ENCODE measurements around the gene RAPGEF4. TPM values are rescaled to one million over a fixed set of nuclear protein-coding genes. Genes with fewer than 3 reads are reported as not detected.
A peak's percentile ranks its signal among the peaks of the same experiment; 100 is the strongest.

Gene RAPGEF4
- total and polyA plus RNA-seq, 2 of the 13 experiments (the other 11 are each of a cell fraction or from before 2014, with no cell fraction given), result 0.78 to 0.91 TPM

DNA sequence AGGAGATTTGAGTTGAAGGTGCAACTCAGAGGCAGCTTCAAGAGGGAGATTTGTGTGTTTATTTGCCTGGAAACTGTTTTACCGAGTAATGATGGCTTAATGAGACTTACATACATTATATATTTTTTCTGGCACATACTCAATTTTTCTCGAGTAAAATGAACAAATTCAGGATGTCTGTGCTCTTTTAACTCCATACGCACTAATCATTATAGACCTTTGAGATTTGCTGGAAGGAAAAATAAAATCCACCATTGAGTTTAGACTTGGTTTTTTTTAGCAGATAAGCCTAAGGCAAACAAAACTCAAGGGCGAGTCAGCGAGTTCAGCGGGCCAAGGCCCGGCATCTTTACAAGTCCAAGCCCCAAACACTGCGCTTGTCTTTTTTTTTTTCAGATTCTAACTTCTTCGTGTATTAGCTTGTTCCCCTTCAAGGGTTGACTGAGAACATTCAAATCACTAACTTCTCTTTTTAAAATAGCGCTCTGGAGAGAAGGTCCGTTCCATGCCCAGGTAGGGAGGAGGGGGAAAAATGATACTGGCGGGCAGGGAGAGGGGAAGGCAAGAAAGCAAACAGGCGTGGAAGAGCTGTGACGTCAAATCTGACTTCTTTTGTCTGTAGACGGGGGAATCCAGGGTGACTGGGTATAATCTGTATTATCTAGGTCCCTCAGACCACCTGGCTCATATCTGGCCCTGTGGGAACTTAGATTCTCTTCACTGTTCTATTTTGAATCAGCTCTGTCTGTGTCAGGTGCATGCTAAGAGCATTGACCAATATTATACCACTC is 267.3 kb downstream of the RAPGEF4 start (continued):
- TF ChIP-seq, protein P1, sequence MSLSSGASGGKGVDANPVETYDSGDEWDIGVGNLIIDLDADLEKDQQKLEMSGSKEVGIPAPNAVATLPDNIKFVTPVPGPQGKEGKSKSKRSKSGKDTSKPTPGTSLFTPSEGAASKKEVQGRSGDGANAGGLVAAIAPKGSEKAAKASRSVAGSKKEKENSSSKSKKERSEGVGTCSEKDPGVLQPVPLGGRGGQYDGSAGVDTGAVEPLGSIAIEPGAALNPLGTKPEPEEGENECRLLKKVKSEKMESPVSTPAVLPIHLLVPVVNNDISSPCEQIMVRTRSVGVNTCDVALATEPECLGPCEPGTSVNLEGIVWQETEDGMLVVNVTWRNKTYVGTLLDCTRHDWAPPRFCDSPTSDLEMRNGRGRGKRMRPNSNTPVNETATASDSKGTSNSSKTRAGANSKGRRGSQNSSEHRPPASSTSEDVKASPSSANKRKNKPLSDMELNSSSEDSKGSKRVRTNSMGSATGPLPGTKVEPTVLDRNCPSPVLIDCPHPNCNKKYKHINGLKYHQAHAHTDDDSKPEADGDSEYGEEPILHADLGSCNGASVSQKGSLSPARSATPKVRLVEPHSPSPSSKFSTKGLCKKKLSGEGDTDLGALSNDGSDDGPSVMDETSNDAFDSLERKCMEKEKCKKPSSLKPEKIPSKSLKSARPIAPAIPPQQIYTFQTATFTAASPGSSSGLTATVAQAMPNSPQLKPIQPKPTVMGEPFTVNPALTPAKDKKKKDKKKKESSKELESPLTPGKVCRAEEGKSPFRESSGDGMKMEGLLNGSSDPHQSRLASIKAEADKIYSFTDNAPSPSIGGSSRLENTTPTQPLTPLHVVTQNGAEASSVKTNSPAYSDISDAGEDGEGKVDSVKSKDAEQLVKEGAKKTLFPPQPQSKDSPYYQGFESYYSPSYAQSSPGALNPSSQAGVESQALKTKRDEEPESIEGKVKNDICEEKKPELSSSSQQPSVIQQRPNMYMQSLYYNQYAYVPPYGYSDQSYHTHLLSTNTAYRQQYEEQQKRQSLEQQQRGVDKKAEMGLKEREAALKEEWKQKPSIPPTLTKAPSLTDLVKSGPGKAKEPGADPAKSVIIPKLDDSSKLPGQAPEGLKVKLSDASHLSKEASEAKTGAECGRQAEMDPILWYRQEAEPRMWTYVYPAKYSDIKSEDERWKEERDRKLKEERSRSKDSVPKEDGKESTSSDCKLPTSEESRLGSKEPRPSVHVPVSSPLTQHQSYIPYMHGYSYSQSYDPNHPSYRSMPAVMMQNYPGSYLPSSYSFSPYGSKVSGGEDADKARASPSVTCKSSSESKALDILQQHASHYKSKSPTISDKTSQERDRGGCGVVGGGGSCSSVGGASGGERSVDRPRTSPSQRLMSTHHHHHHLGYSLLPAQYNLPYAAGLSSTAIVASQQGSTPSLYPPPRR (CRISPR knock-in tag; IDR thresholded peaks at IDR 0.05; ENCODE audit: borderline replicate concordance), result peak; percentile 50; the same call in 1 of the 2 replicates
- TF ChIP-seq TOE1 (CRISPR knock-in tag; IDR thresholded peaks at IDR 0.05) (0 out of 2 replicates have a peak, but pooled peaks have one; percentile 75), KAT8 (CRISPR knock-in tag; IDR thresholded peaks at IDR 0.05) (0 out of 2 replicates have a peak, but pooled peaks have one; percentile 26), ZKSCAN5 (CRISPR knock-in tag; IDR thresholded peaks at IDR 0.05) (no peak), ZNF644 (CRISPR knock-in tag; IDR thresholded peaks at IDR 0.05; ENCODE audit: low read depth) (0 out of 2 replicates have a peak, but pooled peaks have one; percentile 20), PHF8 (CRISPR knock-in tag; IDR thresholded peaks at IDR 0.05) (no peak), AKAP8 (CRISPR knock-in tag; IDR thresholded peaks at IDR 0.05) (no peak), MED1 (CRISPR knock-in tag; IDR thresholded peaks at IDR 0.05) (peak; percentile 52; the same call in 1 of the 2 replicates), REXO4 (CRISPR knock-in tag; IDR thresholded peaks at IDR 0.05; ENCODE audit: borderline replicate concordance) (no peak), HNF4A (CRISPR knock-in tag; IDR thresholded peaks at IDR 0.05) (peak; percentile 76), PHF21A (CRISPR knock-in tag; IDR thresholded peaks at IDR 0.05) (peak; percentile 63; the same call in 1 of the 2 replicates), ZFY (CRISPR knock-in tag; IDR thresholded peaks at IDR 0.05) (no peak; the same call in 1 of the 2 replicates), ISL2 (CRISPR knock-in tag; IDR thresholded peaks at IDR 0.05) (peak; percentile 61), NR2F2 (IDR thresholded peaks at IDR 0.05; ENCODE audit: borderline replicate concordance, low read depth) (peak; percentile 66), FOSL1 (CRISPR knock-in tag; IDR thresholded peaks at IDR 0.05; ENCODE audit: borderline replicate concordance) (no peak), ZNF598 (CRISPR knock-in tag; IDR thresholded peaks at IDR 0.05; ENCODE audit: borderline replicate concordance) (no peak), FOXJ3 (CRISPR knock-in tag; IDR thresholded peaks at IDR 0.05; ENCODE audit: borderline replicate concordance) (peak; percentile 61; the same call in 1 of the 2 replicates), ZNF879 (CRISPR knock-in tag; IDR thresholded peaks at IDR 0.05) (no peak)
- TF ChIP-seq, protein P2, sequence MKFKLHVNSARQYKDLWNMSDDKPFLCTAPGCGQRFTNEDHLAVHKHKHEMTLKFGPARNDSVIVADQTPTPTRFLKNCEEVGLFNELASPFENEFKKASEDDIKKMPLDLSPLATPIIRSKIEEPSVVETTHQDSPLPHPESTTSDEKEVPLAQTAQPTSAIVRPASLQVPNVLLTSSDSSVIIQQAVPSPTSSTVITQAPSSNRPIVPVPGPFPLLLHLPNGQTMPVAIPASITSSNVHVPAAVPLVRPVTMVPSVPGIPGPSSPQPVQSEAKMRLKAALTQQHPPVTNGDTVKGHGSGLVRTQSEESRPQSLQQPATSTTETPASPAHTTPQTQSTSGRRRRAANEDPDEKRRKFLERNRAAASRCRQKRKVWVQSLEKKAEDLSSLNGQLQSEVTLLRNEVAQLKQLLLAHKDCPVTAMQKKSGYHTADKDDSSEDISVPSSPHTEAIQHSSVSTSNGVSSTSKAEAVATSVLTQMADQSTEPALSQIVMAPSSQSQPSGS (CRISPR knock-in tag; IDR thresholded peaks at IDR 0.05), result 0 out of 2 replicates have a peak, but pooled peaks have one; percentile 14
- TF ChIP-seq, protein P3, sequence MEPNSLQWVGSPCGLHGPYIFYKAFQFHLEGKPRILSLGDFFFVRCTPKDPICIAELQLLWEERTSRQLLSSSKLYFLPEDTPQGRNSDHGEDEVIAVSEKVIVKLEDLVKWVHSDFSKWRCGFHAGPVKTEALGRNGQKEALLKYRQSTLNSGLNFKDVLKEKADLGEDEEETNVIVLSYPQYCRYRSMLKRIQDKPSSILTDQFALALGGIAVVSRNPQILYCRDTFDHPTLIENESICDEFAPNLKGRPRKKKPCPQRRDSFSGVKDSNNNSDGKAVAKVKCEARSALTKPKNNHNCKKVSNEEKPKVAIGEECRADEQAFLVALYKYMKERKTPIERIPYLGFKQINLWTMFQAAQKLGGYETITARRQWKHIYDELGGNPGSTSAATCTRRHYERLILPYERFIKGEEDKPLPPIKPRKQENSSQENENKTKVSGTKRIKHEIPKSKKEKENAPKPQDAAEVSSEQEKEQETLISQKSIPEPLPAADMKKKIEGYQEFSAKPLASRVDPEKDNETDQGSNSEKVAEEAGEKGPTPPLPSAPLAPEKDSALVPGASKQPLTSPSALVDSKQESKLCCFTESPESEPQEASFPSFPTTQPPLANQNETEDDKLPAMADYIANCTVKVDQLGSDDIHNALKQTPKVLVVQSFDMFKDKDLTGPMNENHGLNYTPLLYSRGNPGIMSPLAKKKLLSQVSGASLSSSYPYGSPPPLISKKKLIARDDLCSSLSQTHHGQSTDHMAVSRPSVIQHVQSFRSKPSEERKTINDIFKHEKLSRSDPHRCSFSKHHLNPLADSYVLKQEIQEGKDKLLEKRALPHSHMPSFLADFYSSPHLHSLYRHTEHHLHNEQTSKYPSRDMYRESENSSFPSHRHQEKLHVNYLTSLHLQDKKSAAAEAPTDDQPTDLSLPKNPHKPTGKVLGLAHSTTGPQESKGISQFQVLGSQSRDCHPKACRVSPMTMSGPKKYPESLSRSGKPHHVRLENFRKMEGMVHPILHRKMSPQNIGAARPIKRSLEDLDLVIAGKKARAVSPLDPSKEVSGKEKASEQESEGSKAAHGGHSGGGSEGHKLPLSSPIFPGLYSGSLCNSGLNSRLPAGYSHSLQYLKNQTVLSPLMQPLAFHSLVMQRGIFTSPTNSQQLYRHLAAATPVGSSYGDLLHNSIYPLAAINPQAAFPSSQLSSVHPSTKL (CRISPR knock-in tag; IDR thresholded peaks at IDR 0.05), result peak; percentile 92

Measured in HepG2 (cell line).